SK-MEL-5 (cell line): ENCODE results near the gene MCEE. TPM values are rescaled to one million over a fixed set of nuclear protein-coding genes. Genes with fewer than 3 reads are reported as not detected.

ENCODE experiments used
- DNase-seq: peaks from one replicate; pipeline ENCODE4 v3.0.0-alpha.2; 2016; ENCODE audit warnings: low read depth, low spot score
- in situ Hi-C: cut with HindIII; loops from 2 replicates; pipeline ENCODE4 v1.10.0; 2016; ENCODE audit warnings: low sequenced_read_pairs, high pct_unique_total_duplicates, low pct_unique_long_range_greater_than_20kb
- small RNA-seq, 2 experiments: library from RNA; depleted of rRNA; stranded (forward); fragments of <200 nt; gene quantifications; one replicate each; pipeline ENCODE3, GENCODE V24; 2014
- total RNA-seq: library from RNA; depleted of rRNA; stranded (reverse); fragments of >200 nt; shearing (Covaris generic); gene quantifications from 2 replicates; pipeline ENCODE4 v1.2.3, GENCODE V29; 2014; rRNA removed

The MCEE gene
- total RNA-seq, 1 experiment from 2014 or later: 12.0 TPM

GRCh38 chr2:71068218-71069035 lies 61.6 kb downstream of the MCEE start, which contains the start of gene NAGK:
Gene NAGK, plus strand, starts transcription at chr2:71068648. Its CDS starts 36 bp downstream, at chr2:71068684.
- peak; percentile 96 for DNase-seq
- in situ Hi-C loops: no loop called here

- no peak for DNase-seq
- in situ Hi-C loops: no loop called here
Observed at GRCh38 chr2:71067567-71068217, 62.3 kb downstream of the MCEE start.

- DNase-seq: no peak
- in situ Hi-C loops: no loop called here
Observed at GRCh38 chr2:71066856-71067255, 63.2 kb downstream of the MCEE start.

GRCh38 chr2:71064754-71065621 lies 65.0 kb downstream of the MCEE start:
- no peak for DNase-seq
- in situ Hi-C loops: no loop called here

GRCh38 chr2:71064110-71064611 lies 65.9 kb downstream of the MCEE start:
- DNase-seq: no peak
- in situ Hi-C loops: no loop called here

- in situ Hi-C loops: no loop called here
- no peak for DNase-seq
Observed at GRCh38 chr2:71063216-71063615, 66.8 kb downstream of the MCEE start.

GRCh38 chr2:71060871-71061270 lies 69.2 kb downstream of the MCEE start:
- in situ Hi-C loops: no loop called here

GRCh38 chr2:71060211-71060610 lies 69.8 kb downstream of the MCEE start:
- in situ Hi-C loops: no loop called here

More at GRCh38 chr2:71060871-71061270, 69.2 kb downstream of the MCEE start:
- no peak for DNase-seq

More at GRCh38 chr2:71060211-71060610, 69.8 kb downstream of the MCEE start:
- no peak for DNase-seq

Small RNAs within 50 kb of the gene (small RNA-seq; reads per million reads assigned to genes)
- gene AC007881.1: 0 reads per million in 2 experiments

Other genes starting within 250 kb of the MCEE start
- gene VAX2, start 229.7 kb downstream of the MCEE start, total RNA-seq: 2.0 and 4.5 TPM in 2 replicates
- gene ATP6V1B1, start 194.3 kb downstream of the MCEE start, total RNA-seq: 2.5 TPM in 1 of 2 replicates, not detected in the other
- gene ANKRD53, start 151.6 kb downstream of the MCEE start, total RNA-seq: not detected in 2 replicates
- 55.3 and 59.5 TPM in 2 replicates for gene TEX261, start 135.4 kb downstream of the MCEE start, total RNA-seq
- gene NAGK, start 61.6 kb downstream of the MCEE start, total RNA-seq: 66.9 and 85.2 TPM in 2 replicates
- 32.1 and 35.0 TPM in 2 replicates for gene MPHOSPH10, start 405 bp upstream of the MCEE start, total RNA-seq
- gene PAIP2B, start 96.9 kb upstream of the MCEE start, total RNA-seq: 1.0 and 1.5 TPM in 2 replicates
- 166 and 191 TPM in 2 replicates for gene ZNF638, start 201.6 kb upstream of the MCEE start, total RNA-seq